Natural killer cell (primary cell): Measurements from ENCODE around the gene UQCC5. TPM values are rescaled to one million over a fixed set of nuclear protein-coding genes. Genes with fewer than 3 reads are reported as not detected.

Source experiments
- ATAC-seq, 3 donors: fragments of 150-1000 bp in 2 of 3; fragments of 200-7000 bp in 1 of 3; cut with Tn5 transposase; 1 replicate in 1 of 3; 2 replicates in 2 of 3; pipeline ENCODE4 v1.10.0; 2021; ENCODE audit warnings: mild to moderate bottlenecking in 2 of 3, moderate library complexity in 2 of 3
- DNase-seq, 2 donors: peaks; one replicate each; pipeline versions ENCODE4 v3.0.0 to v3.0.0-alpha.2; 2013 to 2021; ENCODE audit warnings: mixed read lengths in 1 of 2
- H3K27ac ChIP-seq: one replicate; pipeline ENCODE4 v1.5.1; 2013; ENCODE audit warnings: mild to moderate bottlenecking, low read length
- H3K27me3 ChIP-seq: one replicate; pipeline ENCODE4 v1.6.1; 2013; ENCODE audit warnings: low read length; ENCODE audit not compliant: control insufficient read depth, insufficient read depth
- H3K36me3 ChIP-seq: one replicate; pipeline ENCODE4 v1.6.1; 2013; ENCODE audit warnings: low read length; ENCODE audit not compliant: control insufficient read depth, insufficient read depth
- H3K4me1 ChIP-seq: one replicate; pipeline ENCODE4 v1.6.1; 2013; ENCODE audit warnings: low read length; ENCODE audit not compliant: control insufficient read depth, insufficient read depth
- H3K4me3 ChIP-seq: one replicate; pipeline ENCODE4 v1.5.1; 2013; ENCODE audit warnings: low read length
- H3K9me3 ChIP-seq: one replicate; pipeline ENCODE4 v1.6.1; 2013; ENCODE audit warnings: low read length; ENCODE audit not compliant: control insufficient read depth, insufficient read depth
- H3K27ac Mint-ChIP-seq, 2 donors: one replicate each; pipeline ENCODE4 v1.8.0; 2022; ENCODE audit warnings: mild to moderate bottlenecking in 2 of 2, mixed read lengths in 2 of 2, moderate library complexity in 1 of 2
- H3K27me3 Mint-ChIP-seq, 2 donors: one replicate each; pipeline ENCODE4 v1.8.0; 2022; ENCODE audit warnings: low read depth in 2 of 2, mixed read lengths in 2 of 2
- H3K36me3 Mint-ChIP-seq: one replicate; pipeline ENCODE4 v1.8.0; 2022; ENCODE audit warnings: mixed read lengths
- H3K4me1 Mint-ChIP-seq, 2 donors: one replicate each; pipeline ENCODE4 v1.8.0; 2022; ENCODE audit warnings: mixed read lengths in 2 of 2
- H3K4me3 Mint-ChIP-seq: one replicate; pipeline ENCODE4 v1.8.0; 2022; ENCODE audit warnings: mild to moderate bottlenecking, moderate library complexity, mixed read lengths
- H3K9me3 Mint-ChIP-seq, 2 donors: one replicate each; pipeline ENCODE4 v1.8.0; 2022; ENCODE audit warnings: mixed read lengths in 2 of 2
- WGBS: methylation state at CpG from one replicate; pipeline ENCODE4 v1.1.7; 2013; ENCODE audit warnings: missing lambda C conversion rate; ENCODE audit not compliant: insufficient coverage; 5-methylcytosine and 5-hydroxymethylcytosine counted together
- intact Hi-C: fragments of 100-400 bp; cut with micrococcal nuclease; formaldehyde crosslinking; loops from one replicate; pipeline ENCODE4 v1.14.2; 2022
- total RNA-seq, 4 donors: library from RNA; stranded (reverse); fragments of 120-200 nt in 1 of 4; gene quantifications; one replicate each; pipeline versions ENCODE4 v1.2.3 to v1.2.4, GENCODE V29; 2013 to 2022
- TF ChIP-seq, protein P1 (sequence below): fragments of 200-600 bp; IDR thresholded peaks from one replicate; pipeline ENCODE4 v1.8.0; 2022; ENCODE audit warnings: antibody characterized with exemption

The UQCC5 gene
- total RNA-seq, 3 donors from 2014 or later (not counting 1 experiment from before 2014, with no cell fraction given), result 4.1 to 9.5 (median 7.3) TPM

DNA sequence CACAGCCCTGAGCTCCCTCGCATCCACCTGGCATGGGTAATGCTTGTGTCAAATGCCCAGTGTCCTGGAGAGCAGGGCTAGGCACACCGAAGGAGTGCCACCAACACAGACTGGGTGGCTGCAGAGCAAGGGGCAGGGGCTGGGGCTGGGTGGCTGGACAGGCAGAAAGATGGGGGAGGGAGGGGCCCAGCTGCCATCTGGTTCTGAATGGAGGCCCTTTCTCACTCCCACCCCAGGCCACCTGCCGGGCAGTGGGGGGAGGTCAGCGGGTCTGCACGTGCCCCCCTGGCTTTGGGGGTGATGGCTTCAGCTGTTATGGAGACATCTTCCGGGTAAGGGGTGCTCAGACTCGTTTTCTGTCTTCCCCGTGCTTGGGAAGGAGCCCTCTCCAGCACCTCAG lies 24.3 kb upstream of the UQCC5 start:
- Histone ChIP-seq H3K27me3 (no peaks in the 10 kb centered on the region), H3K27ac (no peak overlapping the region), H3K4me3 (no peak overlapping the region), H3K4me1 (no peaks in the 10 kb centered on the region), H3K9me3 (no peaks in the 10 kb centered on the region), H3K36me3 (no peaks in the 10 kb centered on the region)
- TF ChIP-seq, protein P1, sequence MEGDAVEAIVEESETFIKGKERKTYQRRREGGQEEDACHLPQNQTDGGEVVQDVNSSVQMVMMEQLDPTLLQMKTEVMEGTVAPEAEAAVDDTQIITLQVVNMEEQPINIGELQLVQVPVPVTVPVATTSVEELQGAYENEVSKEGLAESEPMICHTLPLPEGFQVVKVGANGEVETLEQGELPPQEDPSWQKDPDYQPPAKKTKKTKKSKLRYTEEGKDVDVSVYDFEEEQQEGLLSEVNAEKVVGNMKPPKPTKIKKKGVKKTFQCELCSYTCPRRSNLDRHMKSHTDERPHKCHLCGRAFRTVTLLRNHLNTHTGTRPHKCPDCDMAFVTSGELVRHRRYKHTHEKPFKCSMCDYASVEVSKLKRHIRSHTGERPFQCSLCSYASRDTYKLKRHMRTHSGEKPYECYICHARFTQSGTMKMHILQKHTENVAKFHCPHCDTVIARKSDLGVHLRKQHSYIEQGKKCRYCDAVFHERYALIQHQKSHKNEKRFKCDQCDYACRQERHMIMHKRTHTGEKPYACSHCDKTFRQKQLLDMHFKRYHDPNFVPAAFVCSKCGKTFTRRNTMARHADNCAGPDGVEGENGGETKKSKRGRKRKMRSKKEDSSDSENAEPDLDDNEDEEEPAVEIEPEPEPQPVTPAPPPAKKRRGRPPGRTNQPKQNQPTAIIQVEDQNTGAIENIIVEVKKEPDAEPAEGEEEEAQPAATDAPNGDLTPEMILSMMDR, result no peak
- H3K4me3 Mint-ChIP-seq, result no peak overlapping the region
- H3K27ac Mint-ChIP-seq, result no peak overlapping the region
- intact Hi-C loops, result no loop called here
- DNase-seq (no peak), ATAC-seq (no peak)
- no peaks in the 10 kb centered on the region for H3K9me3 Mint-ChIP-seq
- H3K36me3 Mint-ChIP-seq, result no peaks in the 10 kb centered on the region
- no peaks in the 10 kb centered on the region for H3K27me3 Mint-ChIP-seq
- H3K4me1 Mint-ChIP-seq, result no peaks in the 10 kb centered on the region
- 80% methylated on average over 8 of the region's 8 CpGs for WGBS

DNA sequence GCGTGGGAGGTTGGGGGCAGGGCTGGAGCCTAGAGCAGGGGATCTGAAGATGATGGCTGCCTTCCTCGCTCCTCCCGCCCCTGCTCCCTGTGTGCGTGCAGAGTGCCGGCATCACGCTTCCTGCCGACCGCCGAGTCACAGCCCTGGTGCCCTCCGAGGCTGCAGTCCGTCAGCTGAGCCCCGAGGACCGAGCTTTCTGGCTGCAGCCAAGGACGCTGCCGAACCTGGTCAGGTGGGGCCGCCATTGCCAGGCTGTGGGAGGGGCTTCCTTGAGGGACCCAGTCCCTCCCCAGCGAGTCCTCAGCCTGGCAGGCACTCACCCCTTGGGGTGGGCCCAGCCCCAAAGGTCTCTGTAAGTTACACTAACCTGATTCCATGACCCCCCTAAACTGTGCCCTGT lies 23.7 kb upstream of the UQCC5 start:
- Mint-ChIP-seq H3K36me3 (no peaks in the 10 kb centered on the region), H3K27me3 (no peaks in the 10 kb centered on the region), H3K27ac (no peak overlapping the region), H3K4me1 (no peaks in the 10 kb centered on the region), H3K4me3 (no peak overlapping the region), H3K9me3 (no peaks in the 10 kb centered on the region)
- TF ChIP-seq, protein P1, result no peak
- no peak overlapping the region for H3K27ac ChIP-seq
- H3K36me3 ChIP-seq, result no peaks in the 10 kb centered on the region
- H3K9me3 ChIP-seq, result no peaks in the 10 kb centered on the region
- no peak overlapping the region for H3K4me3 ChIP-seq
- H3K4me1 ChIP-seq, result no peaks in the 10 kb centered on the region
- ATAC-seq (no peak), DNase-seq (no peak)
- no peaks in the 10 kb centered on the region for H3K27me3 ChIP-seq
- 85% methylated on average over 17 of the region's 17 CpGs for WGBS
- intact Hi-C loops, result no loop called here

DNA sequence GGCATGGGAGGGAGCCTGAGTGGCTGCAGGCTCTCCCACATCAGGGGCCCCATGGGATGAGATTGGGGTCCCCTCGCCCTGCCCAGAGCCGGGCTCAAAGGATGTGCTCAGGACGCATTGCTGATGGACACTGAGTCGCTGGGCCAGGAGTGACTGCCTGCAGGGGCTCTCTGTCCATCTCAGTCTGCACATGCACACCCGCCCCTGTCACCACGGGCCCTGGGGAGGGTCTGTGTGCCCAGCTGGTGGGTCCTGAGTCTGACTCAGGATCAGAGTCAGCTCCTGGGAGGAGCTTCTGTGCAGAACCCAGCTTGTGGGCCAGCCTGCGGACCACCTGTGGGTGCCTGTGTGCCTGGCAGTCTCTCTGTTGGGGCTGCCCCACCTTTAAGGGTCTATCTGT lies 23.1 kb upstream of the UQCC5 start:
- H3K9me3 Mint-ChIP-seq, result no peaks in the 10 kb centered on the region
- Histone ChIP-seq H3K27ac (no peak overlapping the region), H3K36me3 (no peaks in the 10 kb centered on the region), H3K27me3 (no peaks in the 10 kb centered on the region), H3K4me1 (no peaks in the 10 kb centered on the region), H3K9me3 (no peaks in the 10 kb centered on the region), H3K4me3 (no peak overlapping the region)
- H3K36me3 Mint-ChIP-seq, result no peaks in the 10 kb centered on the region
- 83% methylated on average over 7 of the region's 7 CpGs for WGBS
- DNase-seq (no peak), ATAC-seq (no peak)
- intact Hi-C loops, result no loop called here
- no peaks in the 10 kb centered on the region for H3K4me1 Mint-ChIP-seq
- no peak overlapping the region for H3K27ac Mint-ChIP-seq
- H3K4me3 Mint-ChIP-seq, result no peak overlapping the region
- TF ChIP-seq, protein P1, result no peak
- H3K27me3 Mint-ChIP-seq, result no peaks in the 10 kb centered on the region

DNA sequence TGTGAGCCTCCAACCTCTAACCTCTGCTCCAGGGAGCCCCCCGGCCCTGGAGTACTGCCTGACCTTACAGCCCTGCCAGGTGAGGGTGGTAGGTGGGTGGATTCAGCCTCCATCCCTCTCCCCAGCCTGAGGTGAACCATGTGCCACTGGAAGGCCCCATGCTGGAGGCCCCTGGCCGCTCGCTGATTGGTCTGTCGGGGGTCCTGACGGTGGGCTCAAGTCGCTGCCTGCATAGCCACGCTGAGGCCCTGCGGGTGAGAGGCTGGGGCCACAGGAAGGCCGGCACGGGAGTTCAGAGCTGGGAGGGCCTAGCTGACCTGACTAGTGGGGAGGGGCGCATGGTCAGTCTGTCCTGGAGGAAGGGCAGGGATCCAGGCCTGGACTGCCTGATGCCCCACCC lies 21.8 kb upstream of the UQCC5 start:
- H3K9me3 Mint-ChIP-seq, result no peaks in the 10 kb centered on the region
- Histone ChIP-seq H3K4me1 (no peaks in the 10 kb centered on the region), H3K27me3 (no peaks in the 10 kb centered on the region), H3K9me3 (no peaks in the 10 kb centered on the region), H3K4me3 (no peak overlapping the region), H3K36me3 (no peaks in the 10 kb centered on the region), H3K27ac (no peak overlapping the region)
- ATAC-seq (no peak), DNase-seq (no peak)
- TF ChIP-seq, protein P1, result no peak
- H3K27me3 Mint-ChIP-seq, result no peaks in the 10 kb centered on the region
- WGBS, result 88% methylated on average over 10 of the region's 11 CpGs
- H3K4me1 Mint-ChIP-seq, result no peaks in the 10 kb centered on the region
- H3K4me3 Mint-ChIP-seq, result no peak overlapping the region
- no peak overlapping the region for H3K27ac Mint-ChIP-seq
- intact Hi-C loops, result no loop called here
- H3K36me3 Mint-ChIP-seq, result no peaks in the 10 kb centered on the region
